ENCODE measurements around the gene PPP1R13B. TPM values are rescaled to one million over a fixed set of nuclear protein-coding genes. Genes with fewer than 3 reads are reported as not detected.

Gene PPP1R13B
- total RNA-seq, 3 donors from 2014 or later = 6.4 to 21.8 (median 18.4) TPM

GRCh38 chr14:103712633-103713247 is 134.6 kb downstream of the PPP1R13B start:
- Histone ChIP-seq H3K27me3 (no peaks in the 10 kb centered on the region), H3K4me3 (peak overlapping the region in 1 of 3 donors; percentile 39), H3K27ac (peak overlapping the region; percentile 75 to 85), H3K4me1 (peaks cover 12 to 18% of the 10 kb centered on the region in 2 donors), H3K36me3 (no peaks in the 10 kb centered on the region), H3K9me3 (no peaks in the 10 kb centered on the region)
- intact Hi-C loops (cut with DNase I; ENCODE audit: low total_unique reads) = no loop called here
- no peak for TF ChIP-seq POLR2A (IDR thresholded peaks at IDR 0.05)
- TF ChIP-seq POLR2AphosphoS5 (IDR thresholded peaks at IDR 0.05) = no peak
- TF ChIP-seq, protein P1, sequence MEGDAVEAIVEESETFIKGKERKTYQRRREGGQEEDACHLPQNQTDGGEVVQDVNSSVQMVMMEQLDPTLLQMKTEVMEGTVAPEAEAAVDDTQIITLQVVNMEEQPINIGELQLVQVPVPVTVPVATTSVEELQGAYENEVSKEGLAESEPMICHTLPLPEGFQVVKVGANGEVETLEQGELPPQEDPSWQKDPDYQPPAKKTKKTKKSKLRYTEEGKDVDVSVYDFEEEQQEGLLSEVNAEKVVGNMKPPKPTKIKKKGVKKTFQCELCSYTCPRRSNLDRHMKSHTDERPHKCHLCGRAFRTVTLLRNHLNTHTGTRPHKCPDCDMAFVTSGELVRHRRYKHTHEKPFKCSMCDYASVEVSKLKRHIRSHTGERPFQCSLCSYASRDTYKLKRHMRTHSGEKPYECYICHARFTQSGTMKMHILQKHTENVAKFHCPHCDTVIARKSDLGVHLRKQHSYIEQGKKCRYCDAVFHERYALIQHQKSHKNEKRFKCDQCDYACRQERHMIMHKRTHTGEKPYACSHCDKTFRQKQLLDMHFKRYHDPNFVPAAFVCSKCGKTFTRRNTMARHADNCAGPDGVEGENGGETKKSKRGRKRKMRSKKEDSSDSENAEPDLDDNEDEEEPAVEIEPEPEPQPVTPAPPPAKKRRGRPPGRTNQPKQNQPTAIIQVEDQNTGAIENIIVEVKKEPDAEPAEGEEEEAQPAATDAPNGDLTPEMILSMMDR (IDR thresholded peaks at IDR 0.05) = no peak
- DNase-seq (ENCODE audit: low spot score in 2 of 2) = no peak

GRCh38 chr14:103711516-103712431 is 135.6 kb downstream of the PPP1R13B start:
- peaks cover 11 to 18% of the 10 kb centered on the region in 2 donors for H3K4me1 ChIP-seq
- no peaks in the 10 kb centered on the region for H3K36me3 ChIP-seq
- intact Hi-C loops (cut with DNase I; ENCODE audit: low total_unique reads) = no loop called here
- H3K4me3 ChIP-seq = peak overlapping the region in 1 of 3 donors; percentile 39
- peak overlapping the region; percentile 75 to 85 for H3K27ac ChIP-seq
- peak; percentile 75 to 81 for DNase-seq (ENCODE audit: low spot score in 2 of 2)
- no peaks in the 10 kb centered on the region for H3K9me3 ChIP-seq
- H3K27me3 ChIP-seq = no peaks in the 10 kb centered on the region
- no peak for TF ChIP-seq POLR2A (IDR thresholded peaks at IDR 0.05)
- TF ChIP-seq POLR2AphosphoS5 (IDR thresholded peaks at IDR 0.05) = peak in 1 of 3 donors; percentile 11
- TF ChIP-seq, protein P1 (IDR thresholded peaks at IDR 0.05) = no peak

DNA sequence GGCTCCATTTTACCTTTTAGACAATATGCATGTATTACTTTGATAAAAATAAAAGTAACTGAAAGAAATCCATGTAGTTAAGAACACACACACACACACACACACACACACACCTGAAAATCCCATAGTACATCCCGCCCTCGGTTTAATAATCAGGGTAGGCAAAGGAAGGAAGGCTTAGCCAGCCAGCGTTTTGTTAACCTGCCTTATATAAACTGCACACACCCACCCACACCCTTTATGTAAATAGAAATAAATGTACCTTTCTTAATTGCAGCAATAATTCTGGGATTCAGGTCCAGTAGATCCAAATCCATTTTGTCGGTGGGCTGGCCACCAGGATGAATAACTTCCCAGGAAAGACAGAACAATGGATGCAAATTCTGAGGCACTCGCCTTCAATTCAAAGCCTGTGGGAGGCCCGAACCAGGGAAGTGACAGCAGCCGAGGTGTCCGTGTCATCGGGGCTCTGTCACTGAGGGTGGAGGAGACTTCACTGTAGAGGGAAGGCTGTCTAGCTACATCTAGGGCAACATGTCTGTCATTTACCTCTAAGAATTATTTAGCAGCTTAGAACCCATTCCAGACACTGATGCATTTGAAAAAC is 136.5 kb downstream of the PPP1R13B start:
- TF ChIP-seq POLR2A (IDR thresholded peaks at IDR 0.05) = no peak
- DNase-seq (ENCODE audit: low spot score in 2 of 2) = no peak
- Histone ChIP-seq H3K27ac (peak overlapping the region; percentile 75 to 85), H3K9me3 (no peaks in the 10 kb centered on the region), H3K27me3 (no peaks in the 10 kb centered on the region), H3K4me1 (peaks cover 9 to 18% of the 10 kb centered on the region in 2 donors), H3K36me3 (no peaks in the 10 kb centered on the region), H3K4me3 (no peak overlapping the region)
- intact Hi-C loops (cut with DNase I; ENCODE audit: low total_unique reads) = no loop called here

DNA sequence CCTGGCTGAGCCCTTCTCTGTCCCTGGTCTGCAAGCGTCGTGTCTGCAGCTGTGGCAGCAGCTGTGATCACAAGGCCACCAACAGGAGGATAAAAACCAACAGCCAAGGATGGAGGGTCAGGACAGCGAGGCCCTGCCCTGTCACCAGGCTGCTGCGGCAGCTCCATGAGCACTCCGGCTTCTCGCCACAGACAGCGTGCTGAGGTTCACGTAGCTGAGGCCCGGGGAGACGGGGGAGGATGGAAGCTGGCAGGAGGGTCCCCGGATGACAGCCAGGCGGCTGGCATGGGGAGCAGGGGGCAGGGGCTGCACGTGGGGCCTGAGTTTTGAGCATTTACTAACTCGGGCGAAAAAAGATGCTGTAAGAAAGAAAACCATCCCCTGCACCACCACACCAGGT is 137.6 kb downstream of the PPP1R13B start:
- no peak for DNase-seq (ENCODE audit: low spot score in 2 of 2)

GRCh38 chr14:103708750-103709187 is 138.6 kb downstream of the PPP1R13B start:
- Histone ChIP-seq H3K4me3 (peak overlapping the region in 1 of 3 donors; percentile 22), H3K27me3 (no peaks in the 10 kb centered on the region), H3K36me3 (no peaks in the 10 kb centered on the region), H3K4me1 (peaks cover 9 to 18% of the 10 kb centered on the region in 2 donors), H3K9me3 (no peaks in the 10 kb centered on the region), H3K27ac (peak overlapping the region; percentile 15 to 51)
- TF ChIP-seq, protein P1 (IDR thresholded peaks at IDR 0.05) = no peak
- TF ChIP-seq POLR2A (IDR thresholded peaks at IDR 0.05) = no peak
- TF ChIP-seq POLR2AphosphoS5 (IDR thresholded peaks at IDR 0.05) = no peak
- peak in 1 of 2 donors; percentile 73 for DNase-seq (ENCODE audit: low spot score in 2 of 2)
- intact Hi-C loops (cut with DNase I; ENCODE audit: low total_unique reads) = no loop called here

More for the DNA sequence above, 137.6 kb downstream of the PPP1R13B start:
- H3K9me3 ChIP-seq = no peaks in the 10 kb centered on the region
- peaks cover 9 to 18% of the 10 kb centered on the region in 2 donors for H3K4me1 ChIP-seq
- intact Hi-C loops (cut with DNase I; ENCODE audit: low total_unique reads) = no loop called here
- no peak for TF ChIP-seq POLR2A (IDR thresholded peaks at IDR 0.05)
- no peaks in the 10 kb centered on the region for H3K27me3 ChIP-seq
- H3K27ac ChIP-seq = no peak overlapping the region
- no peak overlapping the region for H3K4me3 ChIP-seq
- no peaks in the 10 kb centered on the region for H3K36me3 ChIP-seq

Data from breast epithelium (tissue), 4 donors.